ENCODE measurements around the gene P3H3.
"Not testable (repeated sequence)": the region's sequence is repeated elsewhere in the genome, so short reads cannot be mapped to it uniquely, and the experiment has no call there.

GRCh38 chr12:6865307-6865706 is 37.1 kb downstream of the P3H3 start:
- not testable (repeated sequence) for TF ChIP-seq CTCF, POLR2A (IDR thresholded peaks at IDR 0.05)
